Smooth muscle cell (in vitro differentiated cells): ENCODE results near the gene C1S. TPM values are rescaled to one million over a fixed set of nuclear protein-coding genes. Genes with fewer than 3 reads are reported as not detected.
"Not testable (repeated sequence)": the region's sequence is repeated elsewhere in the genome, so short reads cannot be mapped to it uniquely, and the experiment has no call there.

Source experiments
- DNase-seq: peaks from one replicate; lab custom pipeline; 2025; ENCODE audit not compliant: unreplicated experiment; lab: John Stamatoyannopoulos, UW
- H2AFZ ChIP-seq: fragments of 200-600 bp; sonication (generic); 2 replicates; pipeline ENCODE4 v1.6.0; 2016; ENCODE audit warnings: antibody characterized with exemption, low read depth, mild to moderate bottlenecking
- H3F3A ChIP-seq: fragments of 200-600 bp; sonication (generic); 2 replicates; pipeline ENCODE4 v1.6.0; 2017; ENCODE audit warnings: antibody characterized with exemption, low read depth
- H3K27ac ChIP-seq: fragments of 200-600 bp; sonication (generic); 2 replicates; pipeline ENCODE4 v1.5.1; 2016; ENCODE audit warnings: low read depth, mild to moderate bottlenecking
- H3K27me3 ChIP-seq: fragments of 200-600 bp; sonication (generic); 2 replicates; pipeline ENCODE4 v1.6.1; 2016; ENCODE audit warnings: low read depth, mild to moderate bottlenecking
- H3K36me3 ChIP-seq: fragments of 200-600 bp; sonication (generic); 2 replicates; pipeline ENCODE4 v1.5.1; 2016; ENCODE audit warnings: low read depth
- H3K4me1 ChIP-seq: fragments of 200-600 bp; sonication (generic); 2 replicates; pipeline ENCODE4 v1.5.1; 2016; ENCODE audit warnings: low read depth
- H3K4me2 ChIP-seq: fragments of 200-600 bp; sonication (generic); 2 replicates; pipeline ENCODE4 v1.6.0; 2016; ENCODE audit warnings: mild to moderate bottlenecking
- H3K4me3 ChIP-seq: fragments of 200-600 bp; sonication (generic); 2 replicates; pipeline ENCODE4 v1.5.1; 2016; ENCODE audit warnings: mild to moderate bottlenecking
- H3K79me2 ChIP-seq: fragments of 200-600 bp; sonication (generic); 2 replicates; pipeline ENCODE4 v1.6.0; 2016; ENCODE audit warnings: low read depth, mild to moderate bottlenecking
- H3K9ac ChIP-seq: fragments of 200-600 bp; sonication (generic); 2 replicates; pipeline ENCODE4 v1.6.0; 2016; ENCODE audit warnings: low read depth
- H3K9me3 ChIP-seq: fragments of 200-600 bp; sonication (generic); replicated peaks from 2 replicates; pipeline ENCODE4 v1.5.1; 2016; ENCODE audit warnings: low read depth
- H4K20me1 ChIP-seq: fragments of 200-600 bp; sonication (generic); 2 replicates; pipeline ENCODE4 v1.6.0; 2016; ENCODE audit warnings: low read depth
- WGBS: methylation state at CpG from one replicate; pipeline ENCODE4 v1.1.7; 2016; ENCODE audit warnings: low lambda C conversion rate; 5-methylcytosine and 5-hydroxymethylcytosine counted together
- polyA plus RNA-seq: library from polyadenylated mRNA; unstranded; fragments of >200 nt; fragmentation: Nextera tagmentation; extraction: Ambion mirVana; gene quantifications from 2 replicates; pipeline ENCODE4 v1.2.1, GENCODE V29; 2016
- total RNA-seq: library from RNA; depleted of rRNA; stranded (reverse); fragments of >200 nt; gene quantifications from 2 replicates; pipeline ENCODE4 v1.2.3, GENCODE V29; 2014
- TF ChIP-seq, protein P1 (sequence below): fragments of 200-600 bp; sonication (generic); IDR thresholded peaks from 2 replicates; pipeline ENCODE4 v1.5.1; 2017; ENCODE audit warnings: borderline replicate concordance, mild to moderate bottlenecking, antibody characterized with exemption; ENCODE audit not compliant: insufficient read depth, poor library complexity, severe bottlenecking

The C1S gene
- total RNA-seq (38.5 and 65.7 TPM in 2 replicates), polyA plus RNA-seq (61.1 and 69.2 TPM in 2 replicates)

DNA sequence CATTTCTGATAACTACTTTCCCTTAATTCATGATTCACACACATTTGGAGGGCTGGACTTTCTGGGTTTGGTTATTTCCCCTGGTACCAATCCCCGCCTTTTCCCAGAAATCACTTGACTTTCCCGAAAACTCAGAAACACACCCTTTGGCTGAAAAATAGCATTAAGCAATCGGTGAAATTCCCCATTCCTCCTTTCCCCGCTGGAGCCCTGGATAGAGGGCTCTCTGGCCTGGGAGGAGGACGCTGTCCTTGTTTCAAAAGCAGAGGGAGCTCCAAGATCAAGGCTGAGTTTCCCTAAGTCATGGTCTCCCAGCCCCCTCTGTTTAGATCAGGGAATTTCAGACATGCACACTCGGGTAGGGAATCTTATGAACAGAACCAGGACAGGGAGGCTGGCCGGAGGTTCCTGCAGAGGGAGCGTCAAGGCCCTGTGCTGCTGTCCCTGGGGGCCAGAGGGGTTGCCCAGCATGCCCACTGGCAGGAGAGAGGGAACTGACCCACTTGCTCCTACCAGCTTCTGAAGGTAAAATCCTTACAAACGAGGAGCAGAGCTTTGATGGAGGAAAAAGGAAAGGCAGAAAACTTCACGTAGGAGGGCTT, at the start of gene C1S:
Gene C1S (plus strand): TSS at position 366 of the 602 bp plus-strand sequence. CDS start 1,195 bp downstream, outside the sequence.
- Histone ChIP-seq H3K9ac (peak within 1 kb of the TSS; percentile 24), H3F3A (no peaks in the 10 kb centered on the region), H3K36me3 (no peaks in the 10 kb centered on the region), H3K4me2 (peak within 1 kb of the TSS; percentile 82), H3K27ac (peak within 1 kb of the TSS; percentile 56), H3K4me1 (no peaks in the 10 kb centered on the region), H3K79me2 (no peaks in the 10 kb centered on the region), H2AFZ (peak within 1 kb of the TSS; percentile 67), H4K20me1 (no peaks in the 10 kb centered on the region), H3K9me3 (no peaks in the 10 kb centered on the region), H3K27me3 (no peaks in the 10 kb centered on the region), H3K4me3 (peak within 1 kb of the TSS; percentile 34)
- TF ChIP-seq, protein P1, sequence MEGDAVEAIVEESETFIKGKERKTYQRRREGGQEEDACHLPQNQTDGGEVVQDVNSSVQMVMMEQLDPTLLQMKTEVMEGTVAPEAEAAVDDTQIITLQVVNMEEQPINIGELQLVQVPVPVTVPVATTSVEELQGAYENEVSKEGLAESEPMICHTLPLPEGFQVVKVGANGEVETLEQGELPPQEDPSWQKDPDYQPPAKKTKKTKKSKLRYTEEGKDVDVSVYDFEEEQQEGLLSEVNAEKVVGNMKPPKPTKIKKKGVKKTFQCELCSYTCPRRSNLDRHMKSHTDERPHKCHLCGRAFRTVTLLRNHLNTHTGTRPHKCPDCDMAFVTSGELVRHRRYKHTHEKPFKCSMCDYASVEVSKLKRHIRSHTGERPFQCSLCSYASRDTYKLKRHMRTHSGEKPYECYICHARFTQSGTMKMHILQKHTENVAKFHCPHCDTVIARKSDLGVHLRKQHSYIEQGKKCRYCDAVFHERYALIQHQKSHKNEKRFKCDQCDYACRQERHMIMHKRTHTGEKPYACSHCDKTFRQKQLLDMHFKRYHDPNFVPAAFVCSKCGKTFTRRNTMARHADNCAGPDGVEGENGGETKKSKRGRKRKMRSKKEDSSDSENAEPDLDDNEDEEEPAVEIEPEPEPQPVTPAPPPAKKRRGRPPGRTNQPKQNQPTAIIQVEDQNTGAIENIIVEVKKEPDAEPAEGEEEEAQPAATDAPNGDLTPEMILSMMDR, result peak; percentile 72
- DNase-seq, result peak; percentile 35
- WGBS, result 22% methylated on average over 10 of the region's 10 CpGs

DNA sequence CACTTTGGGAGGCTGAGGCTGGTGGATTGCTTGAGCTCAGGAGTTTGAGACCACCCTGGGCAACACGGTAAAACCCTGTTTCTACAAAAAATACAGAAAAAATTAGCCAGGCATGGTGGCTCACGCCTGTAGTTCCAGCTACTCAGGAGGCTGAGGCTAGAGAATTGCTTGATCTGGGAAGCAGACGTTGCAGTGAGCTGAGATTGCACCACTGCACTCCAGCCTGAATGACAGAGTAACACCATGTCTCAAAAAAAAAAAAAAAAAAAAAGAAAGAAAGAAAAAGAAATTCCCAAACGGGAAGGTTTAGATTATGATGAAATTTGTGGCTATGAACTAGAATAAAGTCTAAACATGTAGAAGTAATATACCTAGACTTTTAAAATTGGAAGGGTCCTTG, 49.1 kb upstream of the C1S start:
- DNase-seq, H3K4me2 ChIP-seq, H3K79me2 ChIP-seq, H3K9ac ChIP-seq, H3K4me3 ChIP-seq, H2AFZ ChIP-seq, H3F3A ChIP-seq, H3K9me3 ChIP-seq, H3K4me1 ChIP-seq, H3K27me3 ChIP-seq, H3K36me3 ChIP-seq, H4K20me1 ChIP-seq, H3K27ac ChIP-seq: not testable (repeated sequence)
- WGBS, result 96% methylated on average over 4 of the region's 4 CpGs

DNA sequence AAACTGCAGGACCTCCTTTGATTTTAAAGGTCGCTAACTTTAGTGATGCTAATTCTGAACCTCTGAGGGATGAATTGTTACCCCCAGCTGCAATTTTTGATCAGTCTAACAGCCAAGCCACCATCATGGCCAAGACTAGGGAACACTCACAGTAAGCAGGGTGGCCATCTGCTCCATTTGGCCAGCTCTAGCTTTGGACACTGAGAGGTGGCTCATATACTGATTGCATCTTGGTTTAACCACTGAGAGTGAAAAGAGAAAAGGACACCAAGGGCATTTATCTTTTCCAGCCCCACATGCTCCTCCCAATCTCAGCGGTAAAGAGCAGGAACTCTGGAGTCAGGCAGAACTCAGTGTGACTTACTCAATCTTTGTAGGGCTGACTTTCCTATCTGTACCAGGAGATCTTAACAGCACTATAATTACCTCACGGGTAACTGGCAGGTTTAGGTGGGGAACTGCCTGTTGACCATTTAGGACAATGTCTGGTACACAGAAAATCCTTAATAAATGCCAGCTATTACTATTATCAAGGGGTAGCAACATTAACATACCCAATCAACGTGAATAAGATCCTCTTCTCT, 48.4 kb upstream of the C1S start:
- Histone ChIP-seq H3F3A (no peaks in the 10 kb centered on the region), H3K9ac (no peak overlapping the region), H3K27me3 (no peaks in the 10 kb centered on the region), H3K36me3 (no peaks in the 10 kb centered on the region), H3K4me3 (no peak overlapping the region), H3K27ac (no peak overlapping the region), H4K20me1 (no peaks in the 10 kb centered on the region), H3K9me3 (no peaks in the 10 kb centered on the region), H3K4me2 (no peak overlapping the region), H3K4me1 (peaks cover 2% of the 10 kb centered on the region), H2AFZ (no peak overlapping the region), H3K79me2 (no peaks in the 10 kb centered on the region)
- WGBS, result 60% methylated on average over 4 of the region's 4 CpGs
- TF ChIP-seq, protein P1, result no peak
- no peak for DNase-seq

DNA sequence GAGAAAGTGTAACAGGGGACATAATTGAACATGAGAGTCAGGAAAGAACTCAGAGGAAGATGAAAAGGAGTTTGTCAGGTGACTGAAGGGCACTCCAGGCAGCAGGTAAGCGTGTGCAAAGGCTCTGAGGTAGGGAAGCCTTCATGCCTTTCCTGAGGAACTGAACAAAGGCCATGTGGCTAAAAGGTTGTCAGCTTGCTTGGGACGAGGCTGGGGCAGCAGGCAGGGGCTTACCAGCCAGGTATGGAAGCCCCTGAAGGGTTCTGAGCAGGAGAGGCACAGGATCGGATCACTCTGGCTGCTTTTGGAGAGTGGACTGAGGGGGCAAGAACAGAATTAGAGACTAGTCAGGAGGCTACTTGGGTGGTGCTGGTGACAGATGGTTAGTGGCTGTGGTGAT, 47.4 kb upstream of the C1S start:
- no peaks in the 10 kb centered on the region for H3F3A ChIP-seq
- no peaks in the 10 kb centered on the region for H4K20me1 ChIP-seq
- H3K79me2 ChIP-seq, result no peaks in the 10 kb centered on the region
- no peaks in the 10 kb centered on the region for H3K27me3 ChIP-seq
- H3K9me3 ChIP-seq, result no peaks in the 10 kb centered on the region
- no peak for DNase-seq
- no peak overlapping the region for H3K27ac ChIP-seq
- no peak overlapping the region for H3K4me3 ChIP-seq
- peaks cover 9% of the 10 kb centered on the region for H3K4me1 ChIP-seq
- TF ChIP-seq, protein P1, result no peak
- WGBS, result 95% methylated on average over 3 of the region's 3 CpGs
- no peak overlapping the region for H3K4me2 ChIP-seq
- no peak overlapping the region for H2AFZ ChIP-seq
- H3K9ac ChIP-seq, result no peak overlapping the region
- no peaks in the 10 kb centered on the region for H3K36me3 ChIP-seq
